A375 (cell line): Measurements from ENCODE around the gene MAIP1. TPM values are rescaled to one million over a fixed set of nuclear protein-coding genes. Genes with fewer than 3 reads are reported as not detected.

Source experiments
- total RNA-seq: library from RNA; depleted of rRNA; stranded (reverse); fragments of >200 nt; shearing (Covaris generic); gene quantifications from 2 replicates; pipeline ENCODE4 v1.2.3, GENCODE V29; 2014; rRNA removed

MAIP1 gene
- total RNA-seq = 15.2 and 19.1 TPM in 2 replicates

GRCh38 chr2:199955339-199956061, at the start of gene MAIP1, which contains the start of gene TYW5:
TSS of gene MAIP1 (plus strand) at chr2:199955582. CDS start at chr2:199955799, 217 bp downstream.
TSS of gene TYW5 (minus strand) at chr2:199955491. CDS start at chr2:199955470, 21 bp downstream.

DNA sequence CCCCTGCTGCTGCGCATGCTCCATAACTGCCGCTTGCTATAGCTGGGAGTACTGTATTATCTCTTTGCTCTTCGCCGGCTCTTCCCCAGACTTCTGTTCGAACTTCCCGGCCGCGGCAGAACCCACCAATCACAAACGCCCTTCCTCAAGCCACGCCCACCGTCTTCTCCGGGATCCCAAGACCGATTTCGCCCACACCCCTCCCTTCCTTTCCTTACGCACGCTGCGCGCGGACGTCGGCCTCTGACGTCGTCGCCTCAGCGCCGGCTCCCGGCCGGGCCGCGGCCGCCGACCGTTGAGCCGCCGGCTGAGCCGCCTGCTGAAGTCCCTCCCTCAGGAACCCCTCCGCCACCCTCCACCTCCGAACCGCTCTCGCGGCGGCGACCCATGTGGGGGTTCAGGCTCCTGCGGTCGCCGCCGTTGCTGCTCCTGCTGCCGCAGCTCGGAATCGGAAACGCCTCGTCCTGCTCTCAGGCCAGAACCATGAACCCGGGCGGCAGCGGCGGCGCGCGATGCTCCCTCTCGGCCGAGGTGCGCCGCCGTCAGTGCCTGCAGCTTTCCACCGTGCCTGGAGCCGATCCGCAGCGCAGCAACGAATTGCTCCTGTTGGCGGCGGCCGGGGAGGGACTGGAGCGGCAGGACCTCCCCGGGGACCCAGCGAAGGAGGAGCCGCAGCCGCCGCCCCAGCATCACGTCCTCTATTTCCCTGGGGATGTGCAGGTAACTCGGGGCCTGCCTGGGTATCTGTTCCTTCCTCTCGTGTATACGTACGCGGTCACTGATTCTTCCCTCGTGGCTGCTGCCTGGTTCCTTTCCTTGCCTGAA, 44.1 kb upstream of the MAIP1 start, which contains the start of gene C2orf69:
Gene C2orf69, plus strand, starts transcription at position 242 of the 825 bp plus-strand sequence. Its CDS starts 146 bp downstream, at position 388.

Other genes with a start within 250 kb of the MAIP1 start
- gene FTCDNL1, start 104.4 kb upstream of the MAIP1 start, total RNA-seq = 1.8 and 4.6 TPM in 2 replicates
- 5.3 and 5.7 TPM in 2 replicates for gene C2orf69, start 44.3 kb upstream of the MAIP1 start, total RNA-seq
- gene TYW5, start 91 bp upstream of the MAIP1 start, total RNA-seq = 5.6 and 5.9 TPM in 2 replicates